Activated CD8-positive, alpha-beta memory T cell treated with anti-CD3 and anti-CD28 coated beads for 24 hours (primary cell): ENCODE data around the gene WDR45.
A peak's percentile ranks its signal among the peaks of the same experiment; 100 is the strongest.
"Not testable (repeated sequence)": the region's sequence is repeated elsewhere in the genome, so short reads cannot be mapped to it uniquely, and the experiment has no call there.

Source experiments
- DNase-seq: peaks from one replicate; pipeline ENCODE4 v3.0.0-alpha.2; 2020

The WDR45 gene

DNA sequence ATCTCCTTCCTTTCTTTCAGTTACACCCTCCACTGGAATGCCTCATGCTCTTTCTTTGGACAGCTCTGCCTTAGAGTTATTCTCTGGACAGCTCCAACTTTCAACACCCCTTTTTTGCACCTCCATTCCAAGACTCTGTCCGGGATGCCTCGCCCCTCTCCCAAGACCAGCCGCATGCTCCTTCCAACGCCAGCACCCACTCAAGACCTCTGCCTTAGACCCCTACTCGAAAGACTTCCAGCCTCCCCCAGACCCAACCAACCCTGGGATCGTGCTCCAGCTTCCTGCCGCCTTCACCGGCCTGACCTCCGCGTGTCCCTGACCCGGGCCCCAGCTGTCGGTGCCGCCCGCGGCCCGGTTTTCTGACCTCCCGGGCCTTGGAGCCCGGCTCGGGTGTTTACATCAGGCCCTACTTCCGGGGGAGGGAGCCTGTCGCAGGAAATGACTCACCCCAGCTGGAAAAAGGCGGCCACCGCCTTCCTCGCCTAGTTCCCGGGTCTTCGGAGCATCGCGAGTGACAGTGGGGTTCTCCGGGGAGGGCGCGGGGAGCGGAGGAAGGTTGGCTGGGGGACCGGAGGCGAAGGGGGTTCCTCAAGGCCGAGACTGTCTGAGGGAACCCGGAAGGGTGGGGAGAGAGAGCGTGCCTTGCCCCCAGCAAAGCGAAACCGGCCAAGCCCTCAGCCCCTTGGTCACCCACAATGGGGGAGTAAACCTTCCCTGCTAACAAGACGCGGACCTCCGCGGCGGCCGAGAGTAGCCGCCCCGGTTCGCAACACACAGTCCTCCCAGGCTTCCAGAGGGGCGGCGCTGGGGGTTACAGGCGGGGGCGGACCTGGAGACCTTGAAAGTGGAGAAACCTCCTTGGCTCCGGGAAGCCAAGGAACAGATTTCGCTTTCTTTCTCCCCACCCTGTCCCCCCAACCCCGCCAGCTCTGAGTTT is at the start of gene WDR45:
Gene WDR45, minus strand, starts transcription at position 399 of the 940 bp plus-strand sequence. CDS start 1,792 bp downstream, outside the sequence.
- DNase-seq: peak; percentile 84

DNA sequence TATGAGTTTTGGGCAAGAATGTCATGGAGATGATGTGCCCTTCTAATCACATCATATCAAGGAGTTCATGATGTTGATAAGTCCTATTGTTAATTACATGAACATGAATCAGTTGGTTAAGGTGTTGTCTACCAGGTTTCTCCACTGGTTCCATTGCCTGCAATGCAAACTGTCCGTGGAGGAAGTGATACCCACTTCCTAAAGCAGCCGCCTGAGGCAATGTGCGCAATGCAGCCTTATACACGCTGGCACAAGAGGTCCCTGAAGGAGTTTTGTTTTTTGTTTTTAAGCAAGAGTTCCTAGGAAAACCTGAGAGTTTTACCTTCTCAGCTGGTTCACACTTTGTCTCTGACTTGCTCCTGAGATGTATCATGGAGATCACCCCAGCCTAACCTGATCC is 49.7 kb upstream of the WDR45 start:
- DNase-seq: no peak

DNA sequence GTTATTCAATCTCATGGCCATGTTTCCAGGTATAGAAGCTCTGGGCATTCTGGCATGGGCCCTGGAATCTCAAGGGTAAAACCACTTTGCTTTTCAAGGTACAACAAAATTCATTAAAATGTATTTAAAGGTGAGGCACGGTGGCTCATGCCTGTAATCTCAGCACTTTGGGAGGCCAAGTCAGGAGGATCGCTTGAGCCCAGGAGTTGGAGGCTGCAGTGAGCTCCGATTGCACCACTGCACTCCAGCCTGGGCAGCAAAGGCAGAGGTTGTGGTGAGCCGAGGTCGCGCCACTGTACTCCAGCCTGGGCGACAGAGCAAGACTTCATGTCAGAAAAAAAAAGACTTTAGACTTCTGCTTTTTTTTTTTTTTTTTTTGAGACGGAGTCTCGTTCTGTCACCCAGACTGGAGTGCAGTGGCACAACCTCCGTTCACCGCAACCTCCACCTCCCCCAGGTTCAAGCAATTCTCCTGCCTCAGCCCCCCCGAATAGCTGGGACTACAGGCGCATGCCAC is 48.1 kb upstream of the WDR45 start:
- DNase-seq: not testable (repeated sequence)

DNA sequence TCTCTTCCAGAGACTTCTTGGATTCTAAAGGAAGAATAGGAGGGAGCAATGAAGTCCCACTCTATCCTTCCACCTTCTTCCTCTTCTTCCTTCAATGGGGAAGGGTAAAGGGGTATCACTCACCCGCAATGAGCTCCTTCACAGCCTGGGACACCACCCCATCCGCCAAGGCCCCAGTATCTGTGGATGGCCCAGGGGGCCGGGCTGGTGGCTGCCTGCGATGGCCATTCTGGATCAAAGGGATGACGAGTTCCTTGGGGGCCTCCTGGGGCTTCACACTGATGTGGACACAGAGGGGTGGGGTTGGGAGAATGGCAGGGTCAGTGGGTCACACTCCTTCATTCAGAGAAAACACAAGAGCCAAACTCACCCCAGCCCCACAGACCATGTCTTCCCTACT is 42.8 kb upstream of the WDR45 start:
- DNase-seq: no peak

DNA sequence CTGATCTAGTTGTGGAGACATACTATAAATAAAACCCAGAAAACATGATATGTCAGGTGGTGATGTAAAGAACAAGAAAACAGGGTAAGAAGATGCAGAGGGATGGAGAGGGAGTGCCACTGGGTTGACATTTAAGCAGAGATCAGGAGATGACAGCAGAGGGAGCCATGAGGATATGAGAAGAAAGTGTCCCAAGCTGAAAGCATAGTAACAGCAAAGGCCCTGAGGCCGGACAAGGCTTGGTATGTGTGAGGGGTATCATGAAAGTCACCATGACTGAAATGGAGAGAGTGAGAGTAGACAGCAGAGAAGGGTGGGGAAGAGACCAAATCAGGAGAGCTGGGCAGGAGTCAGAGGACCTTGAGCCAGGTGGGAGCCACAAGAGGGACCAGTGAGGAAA is 40.4 kb upstream of the WDR45 start:
- no peak for DNase-seq

DNA sequence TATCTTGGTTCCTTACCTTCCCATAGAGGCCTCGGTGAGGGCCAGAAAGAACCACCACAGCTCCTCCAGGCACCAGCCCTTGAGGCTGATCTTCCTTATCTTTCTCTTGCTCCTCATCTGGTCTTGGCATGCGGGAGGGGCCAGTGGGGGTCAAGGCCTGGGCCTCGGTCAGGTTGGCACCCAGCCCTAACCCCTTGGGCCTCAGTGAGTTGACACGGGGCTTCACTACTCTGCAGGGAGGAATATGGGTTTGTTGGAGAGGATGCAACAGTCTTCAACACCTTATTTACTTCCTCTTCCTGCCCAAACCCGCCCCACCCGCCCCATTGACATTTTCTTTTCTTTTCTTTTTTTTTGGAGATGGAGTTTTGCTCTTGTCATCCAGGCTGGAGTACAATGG is 37.9 kb upstream of the WDR45 start:
- DNase-seq: no peak

DNA sequence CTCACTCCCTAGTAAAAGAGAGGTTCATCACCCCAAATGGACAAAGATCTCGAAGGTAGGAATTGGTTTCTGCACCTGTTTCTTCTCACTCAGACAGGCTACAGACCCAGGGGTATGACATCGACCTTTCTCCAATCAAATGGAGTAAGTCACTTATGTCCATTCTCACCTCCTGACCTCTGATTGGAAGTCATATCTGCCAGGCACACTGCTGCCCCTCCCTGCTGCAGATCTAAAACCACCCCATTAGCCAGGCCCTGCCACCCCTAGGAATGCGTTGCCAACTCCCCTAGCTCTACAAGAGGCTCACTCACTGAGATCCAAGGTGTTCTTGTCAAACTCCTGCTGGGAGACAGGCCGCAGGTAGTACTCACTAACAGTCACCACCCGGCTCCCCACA is 37.0 kb upstream of the WDR45 start:
- DNase-seq: no peak

DNA sequence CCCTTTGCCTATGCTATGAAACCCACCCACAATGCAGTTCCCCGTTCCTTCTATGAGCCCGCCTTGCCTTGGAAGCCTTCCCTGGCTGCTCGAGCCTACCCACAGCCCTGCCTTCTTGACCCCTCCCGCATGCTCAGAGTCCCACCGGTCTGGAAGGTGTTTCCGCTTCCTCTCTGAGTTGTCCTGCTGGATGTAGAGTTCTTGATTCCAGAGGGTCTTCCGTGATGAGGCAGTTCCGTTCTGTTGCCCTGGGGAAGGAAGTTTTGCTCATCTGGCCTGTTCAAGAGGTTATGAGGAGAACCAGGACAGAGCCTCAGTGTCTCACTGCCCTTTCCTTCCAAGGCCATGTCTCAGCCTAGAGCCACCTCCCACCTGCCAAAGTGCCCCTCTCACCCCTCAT is 36.4 kb upstream of the WDR45 start:
- DNase-seq: no peak

DNA sequence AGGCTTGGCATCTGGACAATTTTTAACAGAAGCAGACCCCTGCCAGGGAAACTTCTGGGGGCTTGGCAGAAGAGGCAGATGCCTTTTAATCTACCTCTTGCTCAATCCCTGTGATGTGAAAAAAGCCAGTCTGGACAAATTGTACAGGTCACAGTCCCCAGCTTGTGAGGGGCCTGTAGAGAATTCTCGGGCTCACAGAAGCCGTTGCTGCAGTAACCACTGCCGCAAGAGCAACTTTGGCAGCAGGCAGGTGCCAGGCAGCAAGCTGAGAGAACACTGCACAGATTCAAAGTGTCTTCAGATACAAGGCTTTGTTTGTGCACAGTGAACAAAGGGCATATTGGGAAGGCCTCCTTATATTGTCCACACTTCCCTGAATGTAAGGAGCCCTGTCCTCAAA is 32.1 kb upstream of the WDR45 start:
- DNase-seq: no peak

DNA sequence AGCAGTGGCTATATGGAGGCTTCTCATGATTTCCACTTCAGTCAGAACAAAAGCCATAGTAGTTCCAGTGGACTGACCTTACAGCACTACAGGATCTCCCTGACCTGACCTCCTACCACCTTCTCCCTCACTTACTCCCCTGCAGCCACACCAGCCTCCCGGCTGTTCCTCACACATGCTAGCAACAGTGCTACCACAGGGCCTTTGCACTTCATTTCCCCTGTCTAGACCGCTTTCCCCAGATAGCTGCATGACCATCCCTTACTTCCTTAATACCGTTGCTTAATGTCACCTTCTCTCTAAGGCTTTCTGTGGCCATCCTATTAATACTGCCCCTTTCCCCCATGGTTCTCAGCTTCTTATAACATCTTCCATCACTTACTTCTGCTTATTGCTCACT is 30.7 kb upstream of the WDR45 start:
- DNase-seq: no peak

DNA sequence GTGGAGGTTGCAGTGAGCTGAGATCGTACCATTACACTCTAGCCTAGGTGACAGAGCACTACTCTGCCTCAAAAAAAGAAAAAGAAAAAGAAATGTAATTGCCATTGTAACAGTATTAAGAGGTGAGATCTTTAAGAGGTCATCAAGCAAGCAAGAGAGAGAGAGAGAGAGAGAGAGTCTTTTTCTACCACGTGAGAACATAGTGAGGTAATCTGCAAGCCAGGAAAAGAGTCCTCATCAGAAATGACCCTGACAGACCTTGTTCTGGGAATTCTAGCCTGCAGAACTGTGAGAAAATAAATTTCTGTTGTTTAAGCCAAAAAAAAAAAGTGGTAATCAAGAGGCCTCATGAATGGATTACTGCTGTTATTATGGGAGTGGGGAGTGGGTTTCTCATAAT is 29.0 kb upstream of the WDR45 start:
- DNase-seq: no peak

DNA sequence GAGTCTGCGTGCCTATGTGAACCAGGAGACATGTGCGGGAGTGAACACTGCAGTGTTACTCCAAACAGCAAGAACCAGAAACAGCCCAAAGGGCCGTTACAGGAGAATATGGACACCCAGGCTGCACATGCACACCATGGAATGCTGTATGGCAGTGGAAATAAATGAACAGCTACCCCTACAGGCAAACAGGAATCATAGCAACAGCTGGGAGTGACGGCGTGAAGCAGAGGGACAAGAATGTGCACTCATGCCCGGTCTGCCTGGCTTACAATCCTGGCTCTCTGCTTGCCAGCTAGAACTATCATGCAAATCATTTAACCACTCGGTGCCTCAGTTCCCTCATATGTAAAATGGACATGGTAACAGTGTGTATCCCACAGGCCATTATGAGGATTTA is 27.2 kb upstream of the WDR45 start:
- no peak for DNase-seq

DNA sequence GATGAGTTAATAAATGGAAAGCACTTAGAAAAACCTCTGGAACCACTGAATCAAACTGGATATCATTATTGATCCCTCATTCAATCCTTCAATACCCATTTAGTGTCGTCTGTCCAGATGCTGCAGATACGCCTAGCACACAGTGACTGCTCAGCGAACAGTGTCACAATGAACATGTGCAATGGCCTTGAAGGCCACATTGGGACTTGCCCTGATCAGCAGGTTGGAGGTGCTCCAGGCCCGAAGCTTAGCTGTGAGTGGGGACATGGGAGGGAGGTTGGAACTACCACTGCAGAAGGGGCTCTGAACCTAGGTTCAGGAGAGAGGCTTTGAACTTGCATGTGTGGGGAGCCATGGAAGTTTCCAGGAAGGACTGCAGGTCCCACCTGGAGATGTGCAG is 26.6 kb upstream of the WDR45 start:
- no peak for DNase-seq

DNA sequence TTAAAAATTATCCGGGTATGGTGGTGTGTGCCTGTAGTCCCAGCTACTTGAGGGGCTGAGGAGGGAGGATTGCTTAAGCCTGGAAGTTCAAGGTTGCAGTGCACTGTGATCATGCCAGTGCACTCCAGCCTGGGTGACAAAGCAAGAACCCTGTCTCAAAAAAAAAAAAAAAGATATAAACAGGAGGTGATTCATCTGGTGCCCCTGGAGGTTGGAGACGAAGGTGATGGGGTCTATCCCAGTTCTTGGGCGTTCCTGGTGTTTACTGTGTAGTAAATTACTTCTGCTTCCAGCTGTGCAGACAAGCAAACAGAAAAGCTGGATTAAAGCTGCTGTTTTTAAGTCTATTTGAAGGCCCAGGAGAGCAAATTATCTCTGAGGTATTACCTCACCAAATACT is 23.9 kb upstream of the WDR45 start:
- no peak for DNase-seq

DNA sequence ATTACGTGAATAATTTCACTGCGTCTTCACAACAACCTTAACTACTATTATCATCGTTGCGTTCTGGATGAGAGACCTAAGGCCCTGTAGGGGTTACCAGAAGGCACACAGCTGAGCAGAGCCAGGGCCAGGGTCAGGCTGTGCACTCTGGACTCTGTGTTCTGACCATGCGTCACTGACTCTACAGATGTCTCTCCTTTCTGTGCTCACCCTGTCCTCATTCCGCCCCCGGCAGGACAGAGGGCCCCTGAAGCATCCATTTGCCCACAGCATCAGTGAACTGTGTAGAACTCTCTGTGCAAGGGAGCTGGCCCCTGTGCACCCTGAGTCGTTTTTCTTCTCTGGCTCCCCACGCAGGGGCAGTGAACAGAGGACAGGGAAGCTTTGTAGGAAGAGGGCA is 22.5 kb upstream of the WDR45 start:
- DNase-seq: no peak

DNA sequence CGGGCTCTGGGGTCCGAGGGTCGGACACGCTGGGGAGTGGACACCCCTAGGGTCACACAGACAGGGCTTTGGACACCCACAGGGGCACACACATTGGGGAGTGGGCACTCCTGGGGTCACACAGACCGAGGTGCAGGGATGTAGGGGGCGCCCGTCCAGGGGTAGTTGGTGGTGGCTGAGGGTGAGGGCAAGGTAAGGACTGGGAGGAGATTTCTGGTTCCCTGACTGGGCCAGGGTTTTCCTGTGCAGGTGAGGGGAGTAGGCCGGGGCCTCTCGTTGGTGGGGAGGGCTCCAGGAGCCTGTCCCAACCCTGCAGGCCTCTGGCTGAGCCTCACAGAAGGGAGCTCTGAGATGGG is 21.9 kb upstream of the WDR45 start:
- DNase-seq: no peak

DNA sequence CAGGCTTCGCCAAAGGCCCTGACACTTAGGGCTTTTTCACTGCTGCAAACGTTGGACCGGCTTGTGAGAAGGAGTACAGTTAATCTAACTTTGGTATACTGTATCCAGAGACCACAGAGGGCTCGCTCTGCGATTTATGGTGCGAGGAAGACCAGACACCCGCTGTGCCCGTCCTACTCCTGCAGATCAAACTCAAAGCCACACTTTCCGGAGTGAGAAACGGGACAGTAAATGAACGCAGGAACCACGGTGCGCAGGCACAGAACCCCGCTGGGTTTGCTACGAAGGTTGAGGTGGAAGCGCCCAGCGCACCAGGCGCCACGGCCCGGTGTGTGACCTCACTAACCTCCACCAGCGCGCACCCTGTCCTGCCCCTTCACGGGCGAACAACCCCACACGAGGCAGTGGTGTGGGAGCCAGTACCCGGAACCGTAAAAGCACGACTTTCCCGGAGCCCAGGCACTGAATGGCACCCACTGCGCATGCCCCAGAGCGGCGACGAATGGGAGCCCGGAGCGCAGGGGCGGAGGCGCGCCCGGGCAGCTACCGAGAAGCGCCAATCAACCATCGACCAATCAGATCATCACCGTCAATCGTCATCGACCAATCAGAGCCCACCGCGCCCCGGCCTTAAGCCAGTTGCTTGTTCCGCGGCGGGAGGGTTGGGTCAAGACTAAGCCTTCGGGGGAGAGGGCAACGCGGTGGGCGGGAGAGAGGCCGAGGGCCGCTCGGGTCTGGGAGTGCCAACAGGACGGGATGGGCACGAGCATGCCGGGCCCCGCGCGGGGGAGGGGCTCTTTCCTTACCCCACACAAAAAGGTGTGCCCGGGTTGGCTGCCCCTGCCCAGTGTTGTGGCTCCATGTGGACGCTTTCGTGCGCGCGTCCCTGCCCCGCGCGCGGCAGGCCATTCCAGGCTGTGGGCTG is 21.3 kb upstream of the WDR45 start:
- peak; percentile 91 for DNase-seq

DNA sequence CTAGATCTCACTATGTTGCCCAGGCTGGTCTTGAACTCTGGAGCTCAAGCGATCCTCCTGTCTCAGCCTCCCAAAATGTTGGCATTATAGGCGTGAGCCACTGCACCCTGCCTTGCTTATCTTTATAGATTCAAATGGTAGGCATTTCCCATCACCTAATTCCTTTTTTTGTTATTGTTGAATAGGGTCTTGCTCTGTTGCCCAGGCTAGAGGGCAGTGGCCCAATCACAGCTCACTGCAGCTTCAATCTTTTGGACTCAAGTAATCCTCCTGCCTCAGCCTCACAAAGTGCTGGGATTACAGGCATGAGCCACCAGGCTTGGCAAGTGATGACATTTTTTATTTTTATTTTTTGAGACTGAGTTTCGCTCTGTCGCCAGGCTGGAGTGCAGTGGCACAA is 16.7 kb upstream of the WDR45 start:
- DNase-seq: no peak

DNA sequence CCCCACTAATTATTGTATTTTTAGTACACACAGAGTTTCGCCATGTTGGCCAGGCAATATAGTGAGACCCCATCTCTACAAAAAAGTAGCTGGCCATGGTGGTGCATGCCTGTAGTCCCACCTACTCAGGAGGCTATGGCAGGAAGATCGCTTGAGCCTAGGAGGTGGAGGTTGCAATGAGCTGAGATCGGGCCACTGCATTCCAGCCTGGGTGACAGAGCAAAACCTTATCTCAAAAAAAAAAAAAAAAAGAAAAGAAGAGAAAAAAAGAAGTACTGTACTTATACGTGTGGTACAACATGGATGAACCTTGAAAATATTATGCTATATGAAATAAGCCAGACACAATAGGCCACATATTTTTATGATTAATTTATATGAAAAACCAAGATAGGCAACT is 9.9 kb upstream of the WDR45 start:
- no peak for DNase-seq

DNA sequence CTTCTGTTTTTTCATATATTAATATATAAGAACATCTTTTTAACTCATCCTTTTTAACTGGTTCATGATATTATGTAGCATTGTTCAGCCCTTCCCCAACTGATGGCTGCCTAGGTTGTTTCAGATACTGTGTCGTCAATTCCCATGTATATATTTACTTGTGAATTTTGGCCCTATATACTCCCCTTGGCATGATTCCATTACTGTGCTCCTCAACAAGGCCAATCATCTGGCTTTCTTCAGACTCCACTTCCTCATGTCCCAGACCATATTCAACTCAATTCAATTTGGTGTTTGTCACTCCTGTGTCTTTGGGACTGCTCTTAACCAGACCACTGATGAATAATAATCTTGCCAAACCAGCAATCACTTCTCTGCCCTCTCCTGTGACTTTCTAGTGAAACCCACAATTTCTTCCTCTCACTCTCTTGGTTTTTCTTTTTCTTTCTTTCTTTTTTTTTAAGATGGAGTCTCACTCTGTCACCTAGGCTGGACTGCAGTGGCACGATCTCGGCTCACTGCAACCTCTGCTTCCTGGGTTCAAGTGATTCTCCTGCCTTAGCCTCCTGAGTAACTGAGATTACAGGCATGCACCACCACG is 2.7 kb upstream of the WDR45 start:
- DNase-seq: no peak

DNA sequence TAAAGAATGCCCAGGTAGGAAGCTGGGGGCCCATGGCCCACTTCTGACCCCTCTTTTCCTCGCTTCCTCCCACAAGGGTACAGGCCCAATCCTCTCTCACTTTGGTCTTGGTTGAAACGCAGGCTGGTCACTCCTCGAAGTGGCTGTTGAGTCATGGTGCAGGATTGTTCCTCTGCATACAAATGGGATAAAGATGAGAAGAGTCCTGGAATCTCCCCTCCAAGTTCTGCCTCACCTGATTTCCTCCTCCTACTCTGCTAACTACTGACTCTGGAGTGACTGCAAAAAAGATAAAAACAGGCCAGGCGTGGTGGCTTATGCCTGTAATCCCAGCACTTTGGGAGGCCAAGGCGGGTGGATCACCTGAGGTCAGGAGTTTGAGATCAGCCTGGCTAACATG is 1.7 kb downstream of the WDR45 start:
- DNase-seq: no peak

DNA sequence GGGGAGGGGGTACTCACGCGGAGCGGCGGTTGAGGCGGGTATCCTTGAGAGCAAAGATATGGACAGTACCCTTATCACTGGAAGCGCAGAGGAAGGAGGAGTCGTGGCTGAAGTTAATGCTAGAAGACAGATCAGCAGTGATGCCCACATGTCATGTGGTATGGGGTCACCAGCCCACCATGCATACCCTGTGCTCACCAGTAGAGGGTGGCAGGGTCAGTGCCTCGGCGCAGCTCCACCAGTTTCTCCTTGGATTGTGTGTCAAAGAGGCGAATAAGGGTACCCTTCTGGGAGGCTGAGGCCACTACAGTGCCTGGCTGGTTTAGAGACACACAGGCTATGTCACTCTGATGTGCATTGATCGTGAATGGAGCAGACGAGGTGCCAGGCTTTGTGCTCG is 4.3 kb downstream of the WDR45 start:
- no peak for DNase-seq
